GM19023 (cell line): Measurements from ENCODE around the gene LTBP4.

Experiments used
- ATAC-seq: cut with Tn5 transposase; IDR thresholded peaks from one replicate; pipeline ENCODE4 v1.9.1; 2021; ENCODE audit warnings: mild to moderate bottlenecking, moderate library complexity; ENCODE audit not compliant: unreplicated experiment

LTBP4 gene

GRCh38 chr19:40596608-40597328 is 4.4 kb upstream of the LTBP4 start:
- no peak for ATAC-seq

- no peak for ATAC-seq
Observed at GRCh38 chr19:40597329-40597838, 3.8 kb upstream of the LTBP4 start.

GRCh38 chr19:40598121-40598917 is 2.9 kb upstream of the LTBP4 start:
- no peak for ATAC-seq

- no peak for ATAC-seq
Observed at GRCh38 chr19:40598918-40599307, 2.3 kb upstream of the LTBP4 start.

GRCh38 chr19:40599331-40599901 is 1.8 kb upstream of the LTBP4 start:
- ATAC-seq, result no peak

GRCh38 chr19:40599902-40600569 is 1.1 kb upstream of the LTBP4 start:
- no peak for ATAC-seq

GRCh38 chr19:40600570-40601133 is 517 bp upstream of the LTBP4 start:
- no peak for ATAC-seq

GRCh38 chr19:40603071-40603388 is 1.9 kb downstream of the LTBP4 start:
- no peak for ATAC-seq

- ATAC-seq, result peak; percentile 81
Observed at GRCh38 chr19:40603389-40604170, 2.4 kb downstream of the LTBP4 start.

GRCh38 chr19:40604171-40604646 is 3.0 kb downstream of the LTBP4 start:
- no peak for ATAC-seq

- ATAC-seq, result no peak
Observed at GRCh38 chr19:40604647-40605215, 3.6 kb downstream of the LTBP4 start.

- ATAC-seq, result no peak
Observed at GRCh38 chr19:40605216-40605971, 4.2 kb downstream of the LTBP4 start.

GRCh38 chr19:40607311-40608239 is 6.4 kb downstream of the LTBP4 start:
- no peak for ATAC-seq

- ATAC-seq, result no peak
Observed at GRCh38 chr19:40608240-40608621, 7.1 kb downstream of the LTBP4 start.

- no peak for ATAC-seq
Observed at GRCh38 chr19:40608957-40609356, 7.8 kb downstream of the LTBP4 start.

- peak; percentile 47 for ATAC-seq
Observed at GRCh38 chr19:40609561-40610395, 8.6 kb downstream of the LTBP4 start.

- ATAC-seq, result no peak
Observed at GRCh38 chr19:40610396-40611064, 9.4 kb downstream of the LTBP4 start.
